ENCODE measurements around the gene LRMDA. TPM values are rescaled to one million over a fixed set of nuclear protein-coding genes. Genes with fewer than 3 reads are reported as not detected.

Gene LRMDA
- total RNA-seq, 2 experiments from 2014 or later, result not detected

DNA sequence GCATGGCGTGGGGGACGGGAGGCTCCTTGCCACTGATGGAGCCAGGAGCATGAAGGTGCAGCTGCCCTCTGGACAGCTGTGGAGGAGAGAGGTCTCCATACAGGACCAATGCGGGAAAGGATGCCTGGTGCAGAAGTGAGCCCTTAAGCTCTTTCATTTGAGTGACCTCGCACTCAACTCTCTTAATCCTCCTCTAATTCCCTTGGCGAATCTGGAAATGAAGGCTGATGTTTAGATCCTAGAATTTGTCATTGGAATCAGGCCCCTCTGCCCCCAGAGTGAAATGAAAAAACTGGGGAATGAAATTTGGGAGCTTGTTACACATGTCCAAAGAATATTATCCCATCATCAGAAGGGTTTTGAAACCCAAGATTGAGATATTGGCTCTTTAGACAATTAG lies 639.5 kb downstream of the LRMDA start:
- CTCF ChIA-PET, result no interaction called here
- no peaks in the 10 kb centered on the region for H3K9me3 Mint-ChIP-seq

DNA sequence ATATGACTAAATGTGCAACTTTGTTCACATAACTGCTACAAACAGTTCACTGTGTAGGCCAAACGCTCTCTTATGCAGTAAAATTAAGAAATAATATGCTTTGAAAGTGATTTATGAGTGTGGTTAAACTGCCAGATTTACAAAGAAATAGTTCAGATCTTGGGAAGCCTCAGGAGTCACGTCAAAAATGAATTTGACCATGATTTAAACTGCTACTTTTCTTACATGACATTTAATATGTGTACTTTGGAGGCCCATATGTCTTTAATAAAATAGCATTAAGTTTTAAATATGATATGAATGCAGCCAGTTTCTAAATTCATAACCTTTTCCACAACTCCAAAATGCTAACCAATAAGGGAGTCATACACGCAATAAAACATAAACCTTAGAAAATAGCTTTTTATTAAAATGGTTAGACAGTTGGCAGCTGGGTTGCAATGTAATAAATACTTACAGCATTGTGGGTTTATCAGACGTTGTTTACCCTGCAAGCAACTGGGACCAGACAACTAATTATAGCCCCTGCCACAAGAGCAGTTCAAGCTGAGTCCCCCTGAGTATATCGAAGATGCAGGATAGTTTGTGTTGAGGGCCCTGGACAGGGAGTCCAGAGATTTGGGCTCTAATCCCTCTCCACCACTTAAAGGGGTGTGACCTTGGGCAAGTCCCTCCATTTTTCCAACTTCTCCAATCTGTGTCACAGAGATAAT lies 640.4 kb downstream of the LRMDA start:
- ChIA-PET CTCF (no interaction called here), POLR2A (no interaction called here)
- H3K4me1 Mint-ChIP-seq, result no peaks in the 10 kb centered on the region
- H3K27me3 Mint-ChIP-seq, result no peaks in the 10 kb centered on the region
- no peaks in the 10 kb centered on the region for H3K36me3 Mint-ChIP-seq (ENCODE audit: low read depth)
- no peak for DNase-seq
- H3K9me3 Mint-ChIP-seq, result no peaks in the 10 kb centered on the region
- H3K27ac Mint-ChIP-seq, result no peak overlapping the region
- no peak overlapping the region for H3K4me3 Mint-ChIP-seq

More for the DNA sequence above, 639.5 kb downstream of the LRMDA start:
- H3K36me3 Mint-ChIP-seq (ENCODE audit: low read depth), result no peaks in the 10 kb centered on the region
- H3K4me1 Mint-ChIP-seq, result no peaks in the 10 kb centered on the region
- no peaks in the 10 kb centered on the region for H3K27me3 Mint-ChIP-seq
- no peak overlapping the region for H3K4me3 Mint-ChIP-seq
- H3K27ac Mint-ChIP-seq, result no peak overlapping the region
- POLR2A ChIA-PET, result no interaction called here
- no peak for DNase-seq

DNA sequence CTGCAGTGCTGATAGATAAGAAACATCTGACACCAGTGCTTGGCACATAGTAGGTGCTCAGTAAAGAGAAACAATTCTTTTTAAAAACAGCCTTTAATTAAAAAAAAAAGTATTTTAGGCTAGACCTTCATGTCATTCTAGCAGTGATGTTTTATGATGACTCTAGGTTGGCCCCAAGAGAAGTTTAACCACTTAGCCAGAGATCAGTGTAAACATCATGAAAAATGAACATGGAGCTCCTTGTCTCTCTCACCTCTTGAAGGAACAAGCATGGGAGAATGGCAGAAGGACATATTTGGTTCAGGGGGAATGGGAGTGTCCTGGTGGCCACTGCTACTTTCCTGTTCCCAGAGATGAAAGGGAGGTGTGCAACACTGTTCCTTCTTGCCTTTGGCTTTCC lies 641.0 kb downstream of the LRMDA start:
- Mint-ChIP-seq H3K9me3 (no peaks in the 10 kb centered on the region), H3K36me3 (ENCODE audit: low read depth) (no peaks in the 10 kb centered on the region), H3K27ac (no peak overlapping the region), H3K4me3 (no peak overlapping the region), H3K4me1 (no peaks in the 10 kb centered on the region), H3K27me3 (no peaks in the 10 kb centered on the region)
- DNase-seq, result no peak
- ChIA-PET POLR2A (no interaction called here), CTCF (no interaction called here)

DNA sequence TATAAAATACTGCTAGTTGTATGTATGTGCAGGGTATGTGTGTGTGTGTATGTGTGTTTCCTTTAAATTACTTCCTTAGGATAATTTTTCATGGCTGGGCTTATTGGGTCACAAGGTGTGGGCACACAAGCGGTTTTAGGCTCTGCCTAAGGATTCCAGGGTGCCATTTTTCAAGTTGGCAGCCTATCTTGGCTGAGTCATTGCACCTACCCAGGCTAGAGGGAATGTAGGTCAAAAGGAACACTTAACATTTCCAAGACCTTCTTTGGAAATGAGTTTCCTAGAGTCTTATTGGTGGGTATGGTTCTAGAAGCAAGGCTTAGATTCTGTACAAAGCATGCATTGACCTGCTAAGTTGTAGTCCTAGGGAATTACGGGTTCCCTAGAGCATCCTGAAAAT lies 642.1 kb downstream of the LRMDA start:
- ChIA-PET CTCF (no interaction called here), POLR2A (no interaction called here)
- Mint-ChIP-seq H3K4me1 (no peaks in the 10 kb centered on the region), H3K36me3 (ENCODE audit: low read depth) (no peaks in the 10 kb centered on the region), H3K27ac (no peak overlapping the region), H3K9me3 (no peaks in the 10 kb centered on the region), H3K27me3 (no peaks in the 10 kb centered on the region), H3K4me3 (no peak overlapping the region)
- DNase-seq, result no peak

DNA sequence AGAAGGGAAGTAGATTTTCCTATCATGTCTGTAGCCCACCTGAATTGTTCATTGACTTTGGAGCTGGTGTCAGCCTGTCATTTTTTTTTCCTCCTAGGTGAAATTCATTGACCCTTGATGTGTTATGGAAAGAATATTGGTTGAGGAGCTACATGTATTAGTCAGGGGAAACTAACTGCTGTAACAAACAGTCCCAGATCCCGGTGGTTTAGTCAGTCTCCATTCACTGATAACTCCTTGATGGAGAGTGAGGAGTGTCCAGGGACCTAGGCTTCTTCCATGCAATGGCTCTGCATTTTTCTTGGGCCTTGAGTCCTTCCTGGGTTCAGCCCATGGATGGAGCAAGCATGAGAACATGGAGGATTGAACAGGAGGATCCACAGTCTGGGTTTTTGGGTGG lies 643.2 kb downstream of the LRMDA start:
- Mint-ChIP-seq H3K27me3 (no peaks in the 10 kb centered on the region), H3K4me1 (no peaks in the 10 kb centered on the region), H3K27ac (no peak overlapping the region), H3K9me3 (no peaks in the 10 kb centered on the region), H3K36me3 (ENCODE audit: low read depth) (no peaks in the 10 kb centered on the region), H3K4me3 (no peak overlapping the region)
- POLR2A ChIA-PET, result no interaction called here
- DNase-seq, result no peak
- CTCF ChIA-PET, result no interaction called here

DNA sequence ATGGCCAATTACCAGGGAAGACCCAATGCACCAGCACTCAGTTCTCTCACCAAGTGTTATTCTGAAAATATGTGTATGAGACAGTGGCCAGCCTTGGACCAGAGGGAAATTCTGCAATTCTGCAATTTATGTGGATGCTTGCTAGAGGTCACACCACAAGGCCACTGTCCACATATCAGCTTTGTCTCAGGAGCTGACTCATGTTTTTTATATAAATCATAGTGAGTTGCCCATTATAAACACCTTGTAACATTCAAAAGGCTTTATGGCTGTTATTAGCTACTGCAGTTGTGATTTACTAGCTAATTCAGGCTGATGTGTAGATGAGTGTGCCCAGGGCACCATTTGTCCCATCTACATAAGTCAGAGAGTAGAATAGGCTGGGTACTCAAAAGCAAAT lies 649.0 kb downstream of the LRMDA start:
- ChIA-PET CTCF (no interaction called here), POLR2A (no interaction called here)
- no peak overlapping the region for H3K4me3 Mint-ChIP-seq
- no peaks in the 10 kb centered on the region for H3K9me3 Mint-ChIP-seq
- no peak for DNase-seq
- H3K27me3 Mint-ChIP-seq, result no peaks in the 10 kb centered on the region
- no peaks in the 10 kb centered on the region for H3K4me1 Mint-ChIP-seq
- H3K36me3 Mint-ChIP-seq (ENCODE audit: low read depth), result no peaks in the 10 kb centered on the region
- no peak overlapping the region for H3K27ac Mint-ChIP-seq

DNA sequence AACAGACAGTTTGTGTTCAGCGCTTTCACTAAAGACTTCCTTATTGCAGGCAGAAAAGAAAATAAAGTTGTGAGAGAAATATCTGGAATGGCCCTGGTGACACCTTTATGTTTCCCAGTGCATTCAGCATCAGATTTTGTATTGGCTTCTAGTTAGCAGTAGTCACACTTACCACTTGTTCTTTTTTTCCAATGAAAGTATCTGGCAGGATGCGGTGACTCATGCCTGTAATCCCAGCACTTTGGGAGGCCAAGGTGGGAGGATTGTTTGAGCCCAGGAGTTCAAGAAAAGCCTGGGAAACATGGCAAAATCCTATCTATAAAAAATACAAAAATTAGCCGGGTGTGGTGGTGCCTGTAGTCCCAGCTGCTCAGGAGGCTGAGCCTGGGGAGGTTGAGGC lies 649.6 kb downstream of the LRMDA start:
- no peaks in the 10 kb centered on the region for H3K27me3 Mint-ChIP-seq
- no peaks in the 10 kb centered on the region for H3K9me3 Mint-ChIP-seq
- CTCF ChIA-PET, result no interaction called here
- H3K36me3 Mint-ChIP-seq (ENCODE audit: low read depth), result no peaks in the 10 kb centered on the region
- no peaks in the 10 kb centered on the region for H3K4me1 Mint-ChIP-seq
- H3K27ac Mint-ChIP-seq, result no peak overlapping the region
- H3K4me3 Mint-ChIP-seq, result no peak overlapping the region
- POLR2A ChIA-PET, result no interaction called here
- no peak for DNase-seq

DNA sequence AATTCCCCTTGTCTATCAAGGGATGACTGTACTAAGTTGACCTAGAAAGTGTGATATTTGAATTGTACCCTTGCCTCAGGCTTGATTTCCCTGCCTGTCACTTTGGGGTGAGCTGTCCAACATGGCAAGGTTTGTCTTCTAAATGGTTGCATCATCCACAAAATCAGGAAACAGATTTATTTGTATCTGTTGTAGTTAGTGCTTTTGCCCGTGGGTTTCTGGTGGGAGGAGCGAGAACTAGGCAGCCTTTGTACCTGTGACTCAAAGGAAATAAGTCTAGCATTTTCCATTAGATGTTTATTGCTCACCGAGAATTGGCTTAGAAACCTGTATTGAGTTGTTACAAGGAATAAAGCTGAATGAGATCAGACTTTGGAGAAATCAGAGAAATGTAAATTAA lies 650.8 kb downstream of the LRMDA start:
- H3K27ac Mint-ChIP-seq, result no peak overlapping the region
- H3K9me3 Mint-ChIP-seq, result no peaks in the 10 kb centered on the region
- no peak overlapping the region for H3K4me3 Mint-ChIP-seq
- ChIA-PET CTCF (no interaction called here), POLR2A (no interaction called here)
- no peaks in the 10 kb centered on the region for H3K27me3 Mint-ChIP-seq
- H3K4me1 Mint-ChIP-seq, result no peaks in the 10 kb centered on the region
- H3K36me3 Mint-ChIP-seq (ENCODE audit: low read depth), result no peaks in the 10 kb centered on the region
- DNase-seq, result no peak

DNA sequence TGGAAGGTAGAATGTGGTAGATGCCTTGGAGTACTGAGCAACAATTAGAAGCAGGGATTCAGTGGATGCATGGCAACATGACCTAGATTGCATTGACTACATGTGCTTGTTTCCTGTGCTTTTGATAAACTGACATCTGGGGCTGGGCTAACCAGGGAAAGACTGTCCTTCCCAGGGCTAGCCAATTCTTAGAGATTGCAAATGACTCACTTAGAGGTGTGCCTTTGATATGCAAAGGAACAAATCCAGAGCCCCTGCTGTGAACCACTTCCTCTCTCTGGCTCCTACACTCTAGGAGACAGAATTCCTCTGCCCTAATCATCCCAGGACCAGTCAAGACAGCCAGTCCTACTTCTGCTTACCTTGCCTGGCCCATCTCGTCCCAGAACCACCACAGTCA lies 651.5 kb downstream of the LRMDA start:
- H3K27ac Mint-ChIP-seq, result no peak overlapping the region
- no peak for DNase-seq
- H3K27me3 Mint-ChIP-seq, result no peaks in the 10 kb centered on the region
- H3K36me3 Mint-ChIP-seq (ENCODE audit: low read depth), result no peaks in the 10 kb centered on the region
- POLR2A ChIA-PET, result no interaction called here
- H3K4me3 Mint-ChIP-seq, result no peak overlapping the region
- H3K9me3 Mint-ChIP-seq, result no peaks in the 10 kb centered on the region
- H3K4me1 Mint-ChIP-seq, result no peaks in the 10 kb centered on the region
- CTCF ChIA-PET, result no interaction called here

DNA sequence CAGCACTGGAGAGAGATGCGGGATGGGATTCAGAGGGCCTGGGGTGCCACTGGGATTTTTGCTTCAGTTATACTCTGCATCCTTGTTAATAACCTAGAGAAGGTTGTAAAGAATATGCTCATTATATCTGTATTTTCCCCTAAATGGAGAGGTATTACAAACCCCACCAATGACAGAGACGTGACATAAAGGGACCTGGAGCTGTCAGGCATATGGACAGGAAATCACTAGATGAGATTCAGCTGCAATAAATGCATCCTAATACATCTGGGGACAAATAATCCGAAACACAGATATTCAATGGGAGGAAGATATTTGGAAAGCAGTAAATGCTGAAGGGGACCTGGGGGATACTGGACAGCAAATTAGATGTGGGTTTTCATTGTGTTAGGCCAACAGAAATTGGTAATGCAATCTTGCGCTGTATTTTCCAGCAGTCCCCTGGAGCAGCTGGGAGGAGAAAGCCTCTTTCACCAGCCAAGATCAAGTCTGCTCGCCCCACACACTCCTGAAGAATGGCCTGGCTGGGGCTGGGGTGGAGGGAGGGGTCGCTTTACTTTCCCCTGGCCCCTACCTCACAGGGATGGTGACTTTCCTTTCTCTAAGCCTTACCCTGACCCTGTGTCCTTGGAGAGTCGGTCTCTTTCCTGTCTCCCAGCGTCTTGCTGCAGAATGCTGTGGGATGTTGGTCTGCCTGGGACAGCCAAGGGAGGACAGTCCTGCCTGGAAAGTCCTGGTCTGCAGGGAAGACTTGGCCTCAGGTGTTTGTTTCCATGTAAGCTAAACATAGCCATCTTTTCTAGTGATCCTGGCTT lies 653.8 kb downstream of the LRMDA start:
- Mint-ChIP-seq H3K4me3 (no peak overlapping the region), H3K27me3 (no peaks in the 10 kb centered on the region), H3K36me3 (ENCODE audit: low read depth) (no peaks in the 10 kb centered on the region), H3K4me1 (no peaks in the 10 kb centered on the region), H3K9me3 (no peaks in the 10 kb centered on the region), H3K27ac (no peak overlapping the region)
- CTCF ChIA-PET, result no interaction called here
- no peak for DNase-seq
- POLR2A ChIA-PET, result no interaction called here

DNA sequence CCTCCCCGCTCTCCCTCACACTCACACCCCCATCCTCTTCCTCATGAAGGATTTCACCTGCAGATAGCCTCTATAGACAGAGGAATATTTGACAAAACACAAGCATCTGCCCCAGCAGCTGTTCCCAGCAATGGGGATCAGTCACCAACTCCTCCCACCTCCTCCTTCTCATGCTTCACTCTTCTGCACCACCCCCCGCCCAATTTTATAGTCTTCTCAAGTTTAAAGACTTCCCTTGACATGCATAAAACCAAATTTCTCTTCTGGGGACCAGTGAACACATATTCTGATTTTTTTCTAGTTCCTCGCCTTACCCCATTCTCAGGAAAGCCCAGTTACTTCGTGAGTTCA lies 654.4 kb downstream of the LRMDA start:
- Mint-ChIP-seq H3K27me3 (no peaks in the 10 kb centered on the region), H3K36me3 (ENCODE audit: low read depth) (no peaks in the 10 kb centered on the region), H3K4me3 (no peak overlapping the region), H3K27ac (no peak overlapping the region), H3K4me1 (no peaks in the 10 kb centered on the region), H3K9me3 (no peaks in the 10 kb centered on the region)
- DNase-seq, result no peak
- ChIA-PET CTCF (no interaction called here), POLR2A (no interaction called here)

DNA sequence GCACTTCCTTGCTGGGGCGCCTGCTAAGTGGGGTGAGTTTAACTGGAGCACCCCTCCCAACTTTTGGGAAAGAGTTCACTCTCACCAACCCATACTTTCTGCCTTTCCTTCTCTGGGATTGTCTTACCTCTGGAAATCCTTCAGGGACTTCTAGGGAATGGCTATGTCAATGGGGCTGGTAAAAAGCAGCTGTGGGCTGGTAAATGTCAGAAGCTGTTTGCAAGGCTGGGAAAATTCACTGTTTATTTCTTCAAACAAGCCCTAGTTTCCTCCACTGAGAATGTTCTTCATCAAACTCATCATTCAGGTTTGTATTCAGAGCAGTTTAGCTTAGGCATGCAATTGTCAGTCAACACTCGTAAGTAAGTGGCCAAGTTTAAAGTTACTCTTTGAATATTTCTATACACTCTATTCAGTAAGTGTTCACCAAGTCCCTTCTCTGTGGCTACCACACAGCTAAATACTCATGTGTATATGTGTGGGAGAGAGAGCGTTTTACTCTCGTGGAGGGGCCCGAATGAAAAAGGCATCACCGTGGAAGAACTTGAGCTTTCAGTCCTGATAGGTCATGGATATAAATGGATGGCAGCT lies 654.8 kb downstream of the LRMDA start:
- no peak overlapping the region for H3K4me3 Mint-ChIP-seq
- no peaks in the 10 kb centered on the region for H3K27me3 Mint-ChIP-seq

DNA sequence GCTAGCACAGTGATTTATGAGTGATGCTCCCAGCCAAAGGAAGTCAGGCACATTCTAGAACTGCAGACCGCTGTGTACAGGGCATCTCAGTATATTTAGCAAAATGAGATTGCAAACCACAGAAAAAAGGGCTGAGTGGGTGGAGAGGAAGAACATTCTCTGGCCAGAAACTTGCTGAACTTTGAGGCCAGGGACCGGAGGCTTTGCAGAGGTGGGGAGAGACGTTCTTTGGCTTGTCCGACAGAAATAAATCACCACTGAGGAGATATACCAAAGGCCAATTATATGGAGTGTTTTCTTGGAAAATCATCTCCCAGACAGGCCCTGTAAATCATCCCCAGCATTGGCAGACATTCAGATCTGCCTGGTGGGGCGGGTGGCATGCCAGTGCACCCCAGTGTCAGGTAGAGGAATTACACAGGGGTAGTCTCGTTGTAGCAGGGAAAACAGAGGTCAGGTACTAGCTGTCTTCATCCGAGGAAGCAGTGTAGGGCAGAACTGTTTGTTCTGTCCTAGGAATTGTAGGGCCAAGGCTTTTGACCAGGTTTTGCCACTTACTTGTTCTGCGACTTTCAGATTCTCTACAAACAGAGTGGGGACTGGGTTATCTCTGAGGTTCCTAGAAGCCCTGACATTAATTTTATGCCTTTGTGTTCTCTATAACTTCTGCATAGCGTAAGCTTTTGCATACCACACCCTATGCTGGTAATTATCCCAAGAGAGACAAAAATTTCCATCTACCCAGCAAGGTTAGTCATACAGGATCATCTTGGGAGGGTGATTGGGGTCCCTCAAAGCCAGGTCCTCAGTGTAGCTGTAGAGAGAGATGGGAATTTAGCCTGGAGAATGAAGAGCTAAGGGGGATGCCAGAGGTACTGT lies 655.6 kb downstream of the LRMDA start:
- POLR2A ChIA-PET, result no interaction called here
- no peaks in the 10 kb centered on the region for H3K36me3 Mint-ChIP-seq (ENCODE audit: low read depth)
- CTCF ChIA-PET, result no interaction called here
- H3K9me3 Mint-ChIP-seq, result no peaks in the 10 kb centered on the region
- no peak for DNase-seq
- no peak overlapping the region for H3K27ac Mint-ChIP-seq
- no peaks in the 10 kb centered on the region for H3K4me1 Mint-ChIP-seq
- no peaks in the 10 kb centered on the region for H3K27me3 Mint-ChIP-seq
- H3K4me3 Mint-ChIP-seq, result no peak overlapping the region

More for the DNA sequence above, 654.8 kb downstream of the LRMDA start:
- ChIA-PET POLR2A (no interaction called here), CTCF (no interaction called here)
- Mint-ChIP-seq H3K36me3 (ENCODE audit: low read depth) (no peaks in the 10 kb centered on the region), H3K4me1 (no peaks in the 10 kb centered on the region), H3K27ac (no peak overlapping the region), H3K9me3 (no peaks in the 10 kb centered on the region)
- DNase-seq, result no peak
